HG02870 (cell line): ENCODE results near the gene HERPUD2.
"Not testable (repeated sequence)": the region's sequence is repeated elsewhere in the genome, so short reads cannot be mapped to it uniquely, and the experiment has no call there.

Experiments
- ATAC-seq: cut with Tn5 transposase; IDR thresholded peaks from one replicate; pipeline ENCODE4 v1.9.1; 2021; ENCODE audit warnings: mild to moderate bottlenecking, moderate library complexity; ENCODE audit not compliant: unreplicated experiment

The HERPUD2 gene

GRCh38 chr7:35623381-35623780, 71.6 kb downstream of the HERPUD2 start:
- no peak for ATAC-seq

GRCh38 chr7:35619863-35620262, 75.1 kb downstream of the HERPUD2 start:
- ATAC-seq = no peak

GRCh38 chr7:35617041-35617440, 77.9 kb downstream of the HERPUD2 start:
- no peak for ATAC-seq

- no peak for ATAC-seq
Observed at GRCh38 chr7:35613150-35613549, 81.8 kb downstream of the HERPUD2 start.

GRCh38 chr7:35605760-35606159, 89.2 kb downstream of the HERPUD2 start:
- ATAC-seq = no peak

GRCh38 chr7:35604595-35604994, 90.3 kb downstream of the HERPUD2 start:
- ATAC-seq = no peak

GRCh38 chr7:35599645-35600044, 95.3 kb downstream of the HERPUD2 start:
- ATAC-seq = no peak

- ATAC-seq = no peak
Observed at GRCh38 chr7:35599061-35599460, 95.9 kb downstream of the HERPUD2 start.

- no peak for ATAC-seq
Observed at GRCh38 chr7:35596061-35596460, 98.9 kb downstream of the HERPUD2 start.

- ATAC-seq = no peak
Observed at GRCh38 chr7:35593899-35594298, 101.0 kb downstream of the HERPUD2 start.

- ATAC-seq = no peak
Observed at GRCh38 chr7:35588647-35589046, 106.3 kb downstream of the HERPUD2 start.

GRCh38 chr7:35584990-35585389, 109.9 kb downstream of the HERPUD2 start:
- ATAC-seq = no peak

GRCh38 chr7:35584533-35584932, 110.4 kb downstream of the HERPUD2 start:
- ATAC-seq = not testable (repeated sequence)
